Caco-2 (cell line): ENCODE results near the gene TMEM109. TPM values are rescaled to one million over a fixed set of nuclear protein-coding genes. Genes with fewer than 3 reads are reported as not detected.

Experiments used
- BruUV-seq: library from RNA; stranded (reverse); fragments of 400-500 nt; replicated peaks from 2 replicates; lab custom pipeline; 2021; lab: Mats Ljungman, UMichigan
- CTCF ChIA-PET: fragments of 300-600 bp; sonication (Branson Sonifier 250); formaldehyde crosslinking; loops from one replicate; lab custom pipeline; 2022; ENCODE audit warnings: antibody characterized with exemption; lab: Charles Lee
- POLR2A ChIA-PET: fragments of 300-600 bp; sonication (Branson Sonifier 250); formaldehyde crosslinking; loops from one replicate; lab custom pipeline; 2022; ENCODE audit warnings: antibody characterized with exemption; lab: Charles Lee
- DNase-seq, 2 experiments: peaks; one replicate each; pipeline versions ENCODE4 v3.0.0 to v3.0.0-alpha.2; 2020 to 2022
- H3K27me3 ChIP-seq: replicated peaks from 2 replicates; pipeline ENCODE4 v1.6.0; 2011; ENCODE audit warnings: low read length; ENCODE audit not compliant: control insufficient read depth, insufficient read depth
- H3K36me3 ChIP-seq: 2 replicates; pipeline ENCODE4 v1.5.1; 2011; ENCODE audit warnings: low read length; ENCODE audit not compliant: control insufficient read depth, insufficient read depth
- H3K4me1 ChIP-seq: fragments of 250-450 bp; sonication (Bioruptor Pico); 2 replicates; pipeline ENCODE4 v1.5.1; 2020; ENCODE audit warnings: mild to moderate bottlenecking
- H3K4me3 ChIP-seq: 2 replicates; pipeline ENCODE4 v1.5.1; 2011; ENCODE audit warnings: low read depth, mild to moderate bottlenecking, control low read depth, low read length
- H3K9me3 ChIP-seq: fragments of 250-450 bp; sonication (Bioruptor Pico); 2 replicates; pipeline ENCODE4 v1.5.1; 2020; ENCODE audit warnings: mild to moderate bottlenecking, moderate library complexity
- H3K27ac Mint-ChIP-seq: one replicate; pipeline ENCODE4 v1.8.0; 2022; ENCODE audit warnings: mixed read lengths; ENCODE audit not compliant: unreplicated experiment
- H3K27me3 Mint-ChIP-seq: one replicate; pipeline ENCODE4 v1.8.0; 2022; ENCODE audit warnings: mixed read lengths; ENCODE audit not compliant: insufficient read depth, unreplicated experiment
- H3K36me3 Mint-ChIP-seq: one replicate; pipeline ENCODE4 v1.8.0; 2022; ENCODE audit warnings: mild to moderate bottlenecking, mixed read lengths; ENCODE audit not compliant: insufficient read depth, unreplicated experiment
- H3K4me1 Mint-ChIP-seq: one replicate; pipeline ENCODE4 v1.8.0; 2022; ENCODE audit warnings: low read depth, mixed read lengths; ENCODE audit not compliant: unreplicated experiment
- H3K4me3 Mint-ChIP-seq: one replicate; pipeline ENCODE4 v1.8.0; 2022; ENCODE audit warnings: mild to moderate bottlenecking, moderate library complexity, mixed read lengths; ENCODE audit not compliant: unreplicated experiment
- H3K9me3 Mint-ChIP-seq: one replicate; pipeline ENCODE4 v1.8.0; 2022; ENCODE audit warnings: mixed read lengths; ENCODE audit not compliant: unreplicated experiment
- intact Hi-C: fragments of 100-400 bp; cut with micrococcal nuclease; formaldehyde crosslinking; loops from one replicate; pipeline ENCODE4 v1.10.0; 2022; ENCODE audit not compliant: unreplicated experiment
- total RNA-seq: library from RNA; stranded (reverse); gene quantifications from 2 replicates; pipeline ENCODE4 v1.2.3, GENCODE V29; 2022
- TF ChIP-seq, protein P1 (sequence below), 2 experiments: fragments of 200-600 bp in 1 of 2; IDR thresholded peaks; 1 replicate in 1 of 2; 2 replicates in 1 of 2; pipeline versions ENCODE4 v1.5.1 to v1.8.0; 2011 to 2022; ENCODE audit warnings: antibody characterized with exemption in 1 of 2, control low read depth in 1 of 2, inconsistent platforms in 1 of 2, low read depth in 1 of 2, low read length in 1 of 2, mild to moderate bottlenecking in 1 of 2, moderate library complexity in 1 of 2; ENCODE audit not compliant: insufficient read depth in 1 of 2, severe bottlenecking in 1 of 2, unreplicated experiment in 1 of 2

The TMEM109 gene
- total RNA-seq, 1 experiment from 2014 or later: 91.9 TPM

DNA sequence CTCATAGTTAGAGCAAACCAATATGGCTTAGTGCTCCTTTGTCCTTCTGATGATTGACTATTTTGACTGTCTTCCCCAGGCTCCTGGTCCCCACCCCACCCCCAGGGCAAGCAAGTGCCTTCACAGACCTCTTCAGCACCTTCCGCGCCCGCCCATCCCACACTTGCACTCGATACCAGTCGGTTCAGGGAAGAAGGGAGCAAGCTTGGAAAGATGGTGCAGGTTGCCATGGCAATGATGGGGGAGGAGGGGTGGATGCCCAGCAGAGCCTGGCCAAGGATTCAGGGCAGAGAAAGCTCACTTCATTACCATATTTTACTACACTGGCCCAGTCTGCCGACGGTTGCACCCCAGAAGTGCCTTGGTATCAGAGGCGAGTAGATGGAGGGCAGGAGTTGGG is 12.5 kb downstream of the TMEM109 start:
- Histone ChIP-seq H3K9me3 (no peaks in the 10 kb centered on the region), H3K27me3 (no peaks in the 10 kb centered on the region), H3K4me1 (peaks cover 13% of the 10 kb centered on the region), H3K4me3 (no peak overlapping the region), H3K36me3 (no peaks in the 10 kb centered on the region; the same call in 1 of the 2 replicates)
- no TSS peak for BruUV-seq
- no peaks in the 10 kb centered on the region for H3K27me3 Mint-ChIP-seq
- no peak overlapping the region for H3K27ac Mint-ChIP-seq
- CTCF ChIA-PET: no interaction called here
- H3K9me3 Mint-ChIP-seq: no peaks in the 10 kb centered on the region
- peaks cover 19% of the 10 kb centered on the region for H3K36me3 Mint-ChIP-seq
- H3K4me1 Mint-ChIP-seq: peaks cover 13% of the 10 kb centered on the region
- TF ChIP-seq, protein P1, sequence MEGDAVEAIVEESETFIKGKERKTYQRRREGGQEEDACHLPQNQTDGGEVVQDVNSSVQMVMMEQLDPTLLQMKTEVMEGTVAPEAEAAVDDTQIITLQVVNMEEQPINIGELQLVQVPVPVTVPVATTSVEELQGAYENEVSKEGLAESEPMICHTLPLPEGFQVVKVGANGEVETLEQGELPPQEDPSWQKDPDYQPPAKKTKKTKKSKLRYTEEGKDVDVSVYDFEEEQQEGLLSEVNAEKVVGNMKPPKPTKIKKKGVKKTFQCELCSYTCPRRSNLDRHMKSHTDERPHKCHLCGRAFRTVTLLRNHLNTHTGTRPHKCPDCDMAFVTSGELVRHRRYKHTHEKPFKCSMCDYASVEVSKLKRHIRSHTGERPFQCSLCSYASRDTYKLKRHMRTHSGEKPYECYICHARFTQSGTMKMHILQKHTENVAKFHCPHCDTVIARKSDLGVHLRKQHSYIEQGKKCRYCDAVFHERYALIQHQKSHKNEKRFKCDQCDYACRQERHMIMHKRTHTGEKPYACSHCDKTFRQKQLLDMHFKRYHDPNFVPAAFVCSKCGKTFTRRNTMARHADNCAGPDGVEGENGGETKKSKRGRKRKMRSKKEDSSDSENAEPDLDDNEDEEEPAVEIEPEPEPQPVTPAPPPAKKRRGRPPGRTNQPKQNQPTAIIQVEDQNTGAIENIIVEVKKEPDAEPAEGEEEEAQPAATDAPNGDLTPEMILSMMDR (IDR thresholded peaks at IDR 0.05; ENCODE audit: insufficient read depth in 1 of 2, low read depth in 1 of 2, low read length in 1 of 2, severe bottlenecking in 1 of 2, unreplicated experiment in 1 of 2): no peak
- intact Hi-C loops: no loop called here
- no peak for DNase-seq
- H3K4me3 Mint-ChIP-seq: no peak overlapping the region
- POLR2A ChIA-PET: interaction anchor here (0.7 kb wide), 1 partner anchor 45 kb away, joined by 3 read pairs; no protein-coding TSS in a partner anchor

DNA sequence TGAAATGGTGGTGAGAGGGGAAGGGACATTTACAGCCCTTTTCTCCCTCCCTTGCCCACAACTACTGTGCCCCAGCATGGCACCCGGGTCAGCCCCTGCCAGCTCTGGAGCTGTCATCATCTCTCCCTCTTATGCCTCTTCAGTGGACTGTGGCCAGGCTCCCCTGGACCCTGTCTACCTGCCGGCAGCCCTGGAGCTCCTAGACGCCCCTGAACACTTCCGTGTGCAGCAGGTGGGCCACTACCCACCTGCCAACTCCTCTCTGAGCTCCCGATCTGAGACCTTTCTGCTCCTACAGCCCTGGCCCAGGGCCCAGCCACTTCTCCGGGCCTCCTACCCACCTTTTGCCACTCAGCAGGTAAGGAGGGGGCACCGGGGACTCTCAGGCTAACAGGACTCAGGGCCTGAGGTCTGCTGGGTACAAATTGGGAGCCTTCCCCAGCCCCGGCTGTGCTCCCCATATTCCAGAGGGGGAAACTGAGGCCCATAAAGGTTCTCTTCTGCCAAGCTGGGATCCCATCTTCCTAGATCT is 13.2 kb downstream of the TMEM109 start:
- ChIA-PET CTCF (no interaction called here), POLR2A (interaction anchor here (0.7 kb wide), 1 partner anchor 45 kb away, joined by 3 read pairs; no protein-coding TSS in a partner anchor)
- TF ChIP-seq, protein P1 (IDR thresholded peaks at IDR 0.05; ENCODE audit: insufficient read depth in 1 of 2, low read depth in 1 of 2, low read length in 1 of 2, severe bottlenecking in 1 of 2, unreplicated experiment in 1 of 2): no peak
- H3K27me3 ChIP-seq: no peaks in the 10 kb centered on the region
- Mint-ChIP-seq H3K9me3 (no peaks in the 10 kb centered on the region), H3K36me3 (peaks cover 22% of the 10 kb centered on the region), H3K27me3 (no peaks in the 10 kb centered on the region), H3K27ac (no peak overlapping the region), H3K4me1 (peaks cover 13% of the 10 kb centered on the region), H3K4me3 (no peak overlapping the region)
- no peaks in the 10 kb centered on the region for H3K9me3 ChIP-seq
- H3K36me3 ChIP-seq: peaks cover 3% of the 10 kb centered on the region
- peak in 1 of 2 experiments; percentile 21 for DNase-seq
- H3K4me3 ChIP-seq: no peak overlapping the region
- BruUV-seq: no TSS peak
- peaks cover 13% of the 10 kb centered on the region for H3K4me1 ChIP-seq
- intact Hi-C loops: no loop called here

DNA sequence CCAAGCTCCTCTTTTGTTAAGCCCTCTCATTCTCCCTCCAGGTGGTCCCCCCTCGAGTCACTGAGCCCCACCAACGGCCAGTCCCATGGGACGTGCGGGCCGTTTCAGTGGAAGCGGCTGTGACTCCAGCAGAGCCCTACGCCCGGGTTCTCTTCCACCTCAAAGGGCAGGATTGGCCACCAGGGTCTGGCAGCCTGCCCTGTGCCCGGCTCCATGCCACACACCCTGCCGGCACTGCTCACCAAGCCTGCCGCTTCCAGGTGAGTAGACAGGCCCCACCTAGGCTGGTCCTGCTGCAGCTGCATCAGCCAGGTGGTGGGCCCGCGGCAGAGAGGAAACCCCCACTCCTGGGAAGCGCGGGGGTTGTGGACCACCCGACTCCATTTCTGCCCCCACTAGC is 13.6 kb downstream of the TMEM109 start:
- Mint-ChIP-seq H3K4me3 (no peak overlapping the region), H3K4me1 (peaks cover 13% of the 10 kb centered on the region), H3K9me3 (no peaks in the 10 kb centered on the region), H3K27me3 (no peaks in the 10 kb centered on the region), H3K27ac (no peak overlapping the region), H3K36me3 (peaks cover 21% of the 10 kb centered on the region)
- TF ChIP-seq, protein P1 (IDR thresholded peaks at IDR 0.05; ENCODE audit: insufficient read depth in 1 of 2, low read depth in 1 of 2, low read length in 1 of 2, severe bottlenecking in 1 of 2, unreplicated experiment in 1 of 2): no peak
- Histone ChIP-seq H3K36me3 (peaks cover 3% of the 10 kb centered on the region), H3K27me3 (no peaks in the 10 kb centered on the region), H3K9me3 (no peaks in the 10 kb centered on the region), H3K4me3 (no peak overlapping the region), H3K4me1 (peaks cover 13% of the 10 kb centered on the region)
- ChIA-PET CTCF (no interaction called here), POLR2A (no interaction called here)
- DNase-seq: peak in 1 of 2 experiments; percentile 22
- intact Hi-C loops: no loop called here
- BruUV-seq: no TSS peak
